GM12878 (cell line): Measurements from ENCODE around the gene VARS2. TPM values are rescaled to one million over a fixed set of nuclear protein-coding genes. Genes with fewer than 3 reads are reported as not detected.

ENCODE experiments used
- BCLAF1 ChIP-seq: fragments of 450-650 bp; IDR thresholded peaks from 2 replicates; pipeline ENCODE4 v1.6.1; 2017; ENCODE audit warnings: antibody characterized with exemption, mild to moderate bottlenecking, moderate library complexity
- BMI1 ChIP-seq: fragments of 450-650 bp; IDR thresholded peaks from 2 replicates; pipeline ENCODE4 v1.6.1; 2016; ENCODE audit warnings: mild to moderate bottlenecking, moderate library complexity, borderline replicate concordance
- E2F8 ChIP-seq: fragments of 450-650 bp; IDR thresholded peaks from 2 replicates; pipeline ENCODE4 v1.6.1; 2018; ENCODE audit warnings: mild to moderate bottlenecking, low read depth, moderate library complexity; ENCODE audit not compliant: partially characterized antibody
- ELK1 ChIP-seq: IDR thresholded peaks from 2 replicates; pipeline ENCODE4 v1.6.1; 2012; ENCODE audit warnings: low read depth, low read length, improper control_type of control experiment
- GATAD2B ChIP-seq: fragments of 450-650 bp; conservative IDR thresholded peaks from 2 replicates; pipeline ENCODE4 v1.6.1; 2017; ENCODE audit warnings: low read depth, mild to moderate bottlenecking, moderate library complexity
- HDAC6 ChIP-seq: fragments of 200-600 bp; sonication (generic); IDR thresholded peaks from one replicate; pipeline ENCODE4 v1.8.0; 2017; ENCODE audit warnings: antibody characterized with exemption; ENCODE audit not compliant: unreplicated experiment
- IKZF1 ChIP-seq: fragments of 450-650 bp; conservative IDR thresholded peaks from 2 replicates; pipeline ENCODE4 v1.6.1; 2017; ENCODE audit warnings: antibody characterized with exemption, mild to moderate bottlenecking
- LARP7 ChIP-seq: fragments of 450-650 bp; IDR thresholded peaks from 2 replicates; pipeline ENCODE4 v1.6.1; 2017; ENCODE audit warnings: mild to moderate bottlenecking
- MAX ChIP-seq: IDR thresholded peaks from 2 replicates; pipeline ENCODE4 v1.6.1; 2012; ENCODE audit warnings: low read depth, low read length, improper control_type of control experiment
- MYB ChIP-seq: fragments of 150-350 bp; IDR thresholded peaks from 2 replicates; pipeline ENCODE4 v1.6.1; 2014; ENCODE audit warnings: mild to moderate bottlenecking, low read depth, low read length, borderline replicate concordance
- POLR2AphosphoS2 ChIP-seq: IDR thresholded peaks from 2 replicates; pipeline ENCODE4 v1.6.1; 2011; ENCODE audit warnings: low read depth, mild to moderate bottlenecking, low read length, improper control_type of control experiment, moderate library complexity
- RELA ChIP-seq: fragments of 450-650 bp; IDR thresholded peaks from 2 replicates; pipeline ENCODE4 v1.8.0; 2014; ENCODE audit warnings: borderline replicate concordance; ENCODE audit not compliant: partially characterized antibody
- SP1 ChIP-seq: IDR thresholded peaks from one replicate; pipeline ENCODE4 v1.6.1; 2011; ENCODE audit warnings: low read depth, low read length
- STAT1 ChIP-seq: fragments of 450-650 bp; conservative IDR thresholded peaks from 2 replicates; pipeline ENCODE4 v1.6.1; 2014; ENCODE audit warnings: antibody characterized with exemption, mild to moderate bottlenecking
- WRNIP1 ChIP-seq: IDR thresholded peaks from 2 replicates; pipeline ENCODE4 v1.6.1; 2011; ENCODE audit warnings: low read depth, low read length, improper control_type of control experiment, borderline replicate concordance
- YBX1 ChIP-seq: fragments of 450-650 bp; IDR thresholded peaks from 2 replicates; pipeline ENCODE4 v1.6.1; 2016; ENCODE audit warnings: antibody characterized with exemption
- YY1 ChIP-seq: IDR thresholded peaks from 2 replicates; pipeline ENCODE4 v1.6.1; 2011; ENCODE audit warnings: low read depth, mild to moderate bottlenecking, low read length
- ZNF274 ChIP-seq: IDR thresholded peaks from one replicate; pipeline ENCODE4 v1.8.0; 2011; ENCODE audit not compliant: insufficient read length, insufficient read depth
- ZNF384 ChIP-seq: IDR thresholded peaks from 2 replicates; pipeline ENCODE4 v1.6.1; 2012; ENCODE audit warnings: low read depth, mild to moderate bottlenecking, low read length, improper control_type of control experiment, borderline replicate concordance
- polyA plus RNA-seq, 11 experiments: library from polyadenylated mRNA; depleted of rRNA in 4 of 11; unstranded in 6 of 11; stranded (reverse) in 5 of 11; fragments of >200 nt; fragmentation: Nextera tagmentation in 4 of 11; fragmentation: Illumina TruSeq in 1 of 11; extraction: Ambion mirVana in 4 of 11; extraction: Trizol in 1 of 11; gene quantifications; 1 replicate in 1 of 11; 2 replicates in 10 of 11; pipeline versions ENCODE4 v1.2.1 to v1.2.3, GENCODE V29; 2011 to 2016; ENCODE audit warnings: inconsistent platforms in 2 of 11, missing spikeins in 2 of 11, low read depth in 1 of 11
- total RNA-seq, 4 experiments: library from RNA; depleted of rRNA in 3 of 4; stranded (reverse); fragments of >200 nt in 3 of 4; fragmentation: Illumina TruSeq in 1 of 4; extraction: Trizol in 1 of 4; gene quantifications; 2 replicates each; pipeline versions ENCODE4 v1.2.1 to v1.2.3, GENCODE V29; 2013 to 2021
- TF ChIP-seq, protein P1 (sequence below): IDR thresholded peaks from 2 replicates; pipeline ENCODE4 v1.6.1; 2011; ENCODE audit warnings: mild to moderate bottlenecking, low read depth, low read length, moderate library complexity; ENCODE audit not compliant: insufficient replicate concordance
- TF ChIP-seq, protein P2 (sequence below): fragments of 450-650 bp; IDR thresholded peaks from 2 replicates; pipeline ENCODE4 v1.6.1; 2017; ENCODE audit warnings: mild to moderate bottlenecking

VARS2 gene
- total and polyA plus RNA-seq, 10 of the 15 experiments (the other 5 are each of a cell fraction or from before 2014, with no cell fraction given), result 3.8 to 70.7 (median 49.1) TPM

GRCh38 chr6:30900863-30901417, 13.1 kb upstream of the VARS2 start (continued):
- TF ChIP-seq, protein P1, sequence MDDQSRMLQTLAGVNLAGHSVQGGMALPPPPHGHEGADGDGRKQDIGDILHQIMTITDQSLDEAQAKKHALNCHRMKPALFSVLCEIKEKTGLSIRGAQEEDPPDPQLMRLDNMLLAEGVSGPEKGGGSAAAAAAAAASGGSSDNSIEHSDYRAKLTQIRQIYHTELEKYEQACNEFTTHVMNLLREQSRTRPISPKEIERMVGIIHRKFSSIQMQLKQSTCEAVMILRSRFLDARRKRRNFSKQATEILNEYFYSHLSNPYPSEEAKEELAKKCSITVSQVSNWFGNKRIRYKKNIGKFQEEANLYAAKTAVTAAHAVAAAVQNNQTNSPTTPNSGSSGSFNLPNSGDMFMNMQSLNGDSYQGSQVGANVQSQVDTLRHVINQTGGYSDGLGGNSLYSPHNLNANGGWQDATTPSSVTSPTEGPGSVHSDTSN, result no peak
- no peak for TF ChIP-seq MAX
- no peak for TF ChIP-seq ELK1
- no peak for TF ChIP-seq MYB
- TF ChIP-seq HDAC6, result no peak
- peak; percentile 78 for TF ChIP-seq IKZF1
- TF ChIP-seq ZNF274, result no peak
- no peak for TF ChIP-seq BCLAF1
- TF ChIP-seq, protein P2, sequence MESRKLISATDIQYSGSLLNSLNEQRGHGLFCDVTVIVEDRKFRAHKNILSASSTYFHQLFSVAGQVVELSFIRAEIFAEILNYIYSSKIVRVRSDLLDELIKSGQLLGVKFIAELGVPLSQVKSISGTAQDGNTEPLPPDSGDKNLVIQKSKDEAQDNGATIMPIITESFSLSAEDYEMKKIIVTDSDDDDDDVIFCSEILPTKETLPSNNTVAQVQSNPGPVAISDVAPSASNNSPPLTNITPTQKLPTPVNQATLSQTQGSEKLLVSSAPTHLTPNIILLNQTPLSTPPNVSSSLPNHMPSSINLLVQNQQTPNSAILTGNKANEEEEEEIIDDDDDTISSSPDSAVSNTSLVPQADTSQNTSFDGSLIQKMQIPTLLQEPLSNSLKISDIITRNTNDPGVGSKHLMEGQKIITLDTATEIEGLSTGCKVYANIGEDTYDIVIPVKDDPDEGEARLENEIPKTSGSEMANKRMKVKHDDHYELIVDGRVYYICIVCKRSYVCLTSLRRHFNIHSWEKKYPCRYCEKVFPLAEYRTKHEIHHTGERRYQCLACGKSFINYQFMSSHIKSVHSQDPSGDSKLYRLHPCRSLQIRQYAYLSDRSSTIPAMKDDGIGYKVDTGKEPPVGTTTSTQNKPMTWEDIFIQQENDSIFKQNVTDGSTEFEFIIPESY, result no peak
- TF ChIP-seq ZNF384, result no peak
- TF ChIP-seq WRNIP1, result no peak
- no peak for TF ChIP-seq GATAD2B
- no peak for TF ChIP-seq YBX1
- TF ChIP-seq BMI1, result peak; percentile 24; the same call in 1 of the 2 replicates
- TF ChIP-seq YY1, result no peak
- no peak for TF ChIP-seq POLR2AphosphoS2
- TF ChIP-seq RELA, result no peak
- TF ChIP-seq STAT1, result no peak
- TF ChIP-seq SP1, result no peak
- no peak for TF ChIP-seq LARP7
- TF ChIP-seq E2F8, result peak; percentile 14
